Vagina (tissue), 2 donors: Measurements from ENCODE around the gene EHBP1L1. TPM values are rescaled to one million over a fixed set of nuclear protein-coding genes. Genes with fewer than 3 reads are reported as not detected.

Source experiments
- DNase-seq, 2 donors: peaks; one replicate each; pipeline ENCODE4 v3.0.0-alpha.2; 2017; ENCODE audit errors: extremely low spot score in 2 of 2
- H3K27ac ChIP-seq: fragments of 200-600 bp; sonication (generic); one replicate; pipeline ENCODE4 v1.5.1; 2019
- H3K27me3 ChIP-seq: fragments of 200-600 bp; sonication (generic); one replicate; pipeline ENCODE4 v1.5.1; 2019
- H3K36me3 ChIP-seq, 2 donors: fragments of 200-600 bp; sonication (generic); one replicate each; pipeline ENCODE4 v1.5.1; 2017 to 2019
- H3K4me1 ChIP-seq: fragments of 200-600 bp; sonication (generic); one replicate; pipeline ENCODE4 v1.5.1; 2019
- H3K4me3 ChIP-seq, 2 donors: fragments of 200-600 bp; sonication (generic); 1 replicate in 1 of 2; 2 replicates in 1 of 2; pipeline ENCODE4 v1.5.1; 2016 to 2019
- H3K9me3 ChIP-seq: fragments of 200-600 bp; sonication (generic); one replicate; pipeline ENCODE4 v1.5.1; 2019
- CTCF ChIP-seq, 3 experiments: fragments of 450-650 bp in 2 of 3; fragments of 200-600 bp in 1 of 3; sonication (generic) in 1 of 3; IDR thresholded peaks; one replicate each; pipeline ENCODE4 v1.5.1; 2017 to 2019; ENCODE audit warnings: antibody characterized with exemption in 3 of 3, mild to moderate bottlenecking in 2 of 3, moderate library complexity in 2 of 3
- POLR2A ChIP-seq, 2 donors: fragments of 450-650 bp; IDR thresholded peaks; one replicate each; pipeline ENCODE4 v1.6.1; 2017; ENCODE audit warnings: antibody characterized with exemption in 2 of 2, mild to moderate bottlenecking in 2 of 2, moderate library complexity in 2 of 2
- POLR2AphosphoS5 ChIP-seq, 2 donors: sonication (generic); formaldehyde crosslinking; IDR thresholded peaks; one replicate each; pipeline ENCODE4 v1.9.0; 2017; ENCODE audit warnings: antibody characterized with exemption in 2 of 2, mild to moderate bottlenecking in 2 of 2, low read depth in 1 of 2; ENCODE audit not compliant: insufficient read depth in 1 of 2
- intact Hi-C: fragments of 100-400 bp; cut with DNase I; formaldehyde crosslinking; loops from one replicate; pipeline ENCODE4 v1.15.1; 2023
- total RNA-seq: library from RNA; depleted of rRNA; stranded (reverse); fragments of >200 nt; gene quantifications from one replicate; pipeline ENCODE4 v1.2.3, GENCODE V29; 2016

Gene EHBP1L1
- total RNA-seq, 1 donor from 2014 or later = 123 TPM

- Histone ChIP-seq H3K36me3 (peaks cover 0 to 33% of the 10 kb centered on the region in 2 donors), H3K4me3 (no peak overlapping the region), H3K27me3 (no peaks in the 10 kb centered on the region), H3K9me3 (no peaks in the 10 kb centered on the region), H3K27ac (no peak overlapping the region), H3K4me1 (peaks cover 21% of the 10 kb centered on the region)
- TF ChIP-seq POLR2A (IDR thresholded peaks at IDR 0.05) (no peak), CTCF (IDR thresholded peaks at IDR 0.05) (no peak), POLR2AphosphoS5 (IDR thresholded peaks at IDR 0.05; ENCODE audit: insufficient read depth in 1 of 2, low read depth in 1 of 2) (no peak)
- DNase-seq = no peak
- intact Hi-C loops = no loop called here
These were observed 28.4 kb downstream of the EHBP1L1 start for GRCh38 chr11:65604258-65604657.

GRCh38 chr11:65606876-65607613 lies 31.2 kb downstream of the EHBP1L1 start:
- H3K4me3 ChIP-seq = peak overlapping the region; percentile 34 to 42
- TF ChIP-seq POLR2AphosphoS5 (IDR thresholded peaks at IDR 0.05; ENCODE audit: insufficient read depth in 1 of 2, low read depth in 1 of 2) (peak; percentile 58 to 80), POLR2A (IDR thresholded peaks at IDR 0.05) (no peak)
- no peaks in the 10 kb centered on the region for H3K9me3 ChIP-seq
- DNase-seq = peak in 1 of 2 donors; percentile 98
- peaks cover 0 to 39% of the 10 kb centered on the region in 2 donors for H3K36me3 ChIP-seq
- intact Hi-C loops = no loop called here
- H3K27ac ChIP-seq = peak overlapping the region; percentile 89
- peaks cover 49% of the 10 kb centered on the region for H3K4me1 ChIP-seq
- H3K27me3 ChIP-seq = no peaks in the 10 kb centered on the region

- Histone ChIP-seq H3K36me3 (peaks cover 0 to 38% of the 10 kb centered on the region in 2 donors), H3K27ac (no peak overlapping the region)
These were observed 32.0 kb downstream of the EHBP1L1 start for GRCh38 chr11:65607614-65608426.

GRCh38 chr11:65609229-65609628 lies 33.4 kb downstream of the EHBP1L1 start:
- intact Hi-C loops = no loop called here

More at GRCh38 chr11:65607614-65608426, 32.0 kb downstream of the EHBP1L1 start:
- Histone ChIP-seq H3K9me3 (no peaks in the 10 kb centered on the region), H3K4me1 (peaks cover 56% of the 10 kb centered on the region), H3K4me3 (peak overlapping the region; percentile 34 to 42), H3K27me3 (no peaks in the 10 kb centered on the region)
- TF ChIP-seq CTCF (IDR thresholded peaks at IDR 0.05) (no peak), POLR2A (IDR thresholded peaks at IDR 0.05) (no peak), POLR2AphosphoS5 (IDR thresholded peaks at IDR 0.05; ENCODE audit: insufficient read depth in 1 of 2, low read depth in 1 of 2) (no peak)
- intact Hi-C loops = no loop called here
- no peak for DNase-seq

More at GRCh38 chr11:65609229-65609628, 33.4 kb downstream of the EHBP1L1 start:
- peaks cover 67% of the 10 kb centered on the region for H3K4me1 ChIP-seq
- no peak overlapping the region for H3K27ac ChIP-seq
- no peaks in the 10 kb centered on the region for H3K9me3 ChIP-seq
- DNase-seq = no peak
- no peaks in the 10 kb centered on the region for H3K27me3 ChIP-seq
- TF ChIP-seq CTCF (IDR thresholded peaks at IDR 0.05) = no peak
- no peak for TF ChIP-seq POLR2AphosphoS5 (IDR thresholded peaks at IDR 0.05; ENCODE audit: insufficient read depth in 1 of 2, low read depth in 1 of 2)
- no peak for TF ChIP-seq POLR2A (IDR thresholded peaks at IDR 0.05)
- H3K36me3 ChIP-seq = peaks cover 0 to 24% of the 10 kb centered on the region in 2 donors
- H3K4me3 ChIP-seq = no peak overlapping the region
